GDM1 (cell line): ENCODE results near the gene BCL2.
"Not testable (repeated sequence)": the region's sequence is repeated elsewhere in the genome, so short reads cannot be mapped to it uniquely, and the experiment has no call there.

ENCODE experiments used
- DNase-seq: peaks from one replicate; lab custom pipeline; 2025; lab: John Stamatoyannopoulos, UW

The BCL2 gene

DNA sequence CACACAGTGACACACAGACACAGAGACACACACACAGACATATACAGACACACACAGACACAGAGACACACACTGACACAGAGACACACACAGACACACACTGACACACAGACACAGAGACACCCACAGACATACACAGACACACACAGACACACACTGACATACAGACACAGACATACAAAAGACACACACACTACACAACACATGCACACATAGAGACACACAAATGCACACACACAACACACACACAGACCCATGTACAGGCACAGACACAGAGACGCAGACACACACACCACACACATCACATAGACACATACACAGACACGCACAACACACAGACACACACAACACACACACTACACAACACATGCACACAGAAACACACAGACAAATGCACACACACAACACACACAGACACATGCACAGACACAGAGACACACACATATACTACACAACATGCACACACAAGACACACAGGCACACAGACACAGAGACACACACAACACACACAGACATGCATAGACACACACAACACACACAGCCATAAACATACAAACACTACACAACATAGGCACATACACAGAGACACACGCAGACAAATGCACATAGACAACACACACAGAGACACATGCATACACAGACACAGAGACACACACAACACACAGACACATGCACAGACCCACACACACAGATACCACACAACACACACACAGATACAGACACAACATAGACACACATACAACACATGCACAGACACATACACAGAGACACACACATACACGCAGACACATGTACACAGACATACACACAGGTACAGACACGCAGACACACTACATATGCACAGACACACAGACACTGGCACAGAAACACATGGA is 120.5 kb downstream of the BCL2 start:
- no peak for DNase-seq

- DNase-seq = no peak
Measured at GRCh38 chr18:63198098-63198760, 121.3 kb downstream of the BCL2 start.

GRCh38 chr18:63197246-63197869 is 122.2 kb downstream of the BCL2 start:
- DNase-seq = no peak

- DNase-seq = no peak
Measured at GRCh38 chr18:63195326-63196159, 124.0 kb downstream of the BCL2 start.

- DNase-seq = no peak
Measured at GRCh38 chr18:63192885-63193349, 126.7 kb downstream of the BCL2 start.

- DNase-seq = no peak
Measured at GRCh38 chr18:63192126-63192884, 127.3 kb downstream of the BCL2 start.

DNA sequence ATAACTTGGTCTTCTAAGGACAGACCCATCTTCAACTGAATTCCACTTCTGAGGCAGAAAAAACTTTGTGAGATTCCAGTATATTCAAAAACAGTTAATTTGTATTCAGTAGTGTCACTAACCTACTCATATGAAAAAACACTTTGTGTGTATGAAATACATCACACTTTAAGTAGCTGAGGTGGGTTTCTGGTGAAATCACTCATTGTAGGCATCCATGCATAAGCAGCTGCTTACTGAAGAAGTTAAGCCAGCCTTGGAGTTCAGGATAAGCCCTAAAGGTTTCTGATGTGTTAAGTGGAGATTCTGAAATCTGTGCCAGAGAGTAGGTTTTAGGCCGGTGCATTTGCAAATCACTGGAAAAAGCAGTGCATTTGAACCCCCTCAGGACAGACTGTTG is 128.2 kb downstream of the BCL2 start:
- no peak for DNase-seq

DNA sequence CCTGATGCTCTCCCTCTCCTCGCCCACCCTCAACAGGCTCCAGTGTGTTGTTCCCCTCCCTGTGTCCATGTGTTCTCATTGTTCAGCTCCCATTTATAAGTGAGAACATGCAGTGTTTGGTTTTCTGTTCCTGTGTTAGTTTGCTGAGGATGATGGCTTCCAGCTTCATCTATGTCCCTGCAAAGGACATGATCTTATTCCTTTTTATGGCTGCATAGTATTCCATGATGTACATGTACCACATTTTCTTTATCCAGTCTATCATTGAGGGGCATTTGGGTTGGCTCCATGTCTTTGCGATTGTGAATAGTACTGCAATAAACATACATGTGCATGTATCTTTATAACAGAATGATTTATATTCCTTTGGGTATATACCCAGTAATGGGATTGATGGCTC is 128.7 kb downstream of the BCL2 start:
- not testable (repeated sequence) for DNase-seq

- no peak for DNase-seq
Measured at GRCh38 chr18:63189817-63190216, 129.8 kb downstream of the BCL2 start.

DNA sequence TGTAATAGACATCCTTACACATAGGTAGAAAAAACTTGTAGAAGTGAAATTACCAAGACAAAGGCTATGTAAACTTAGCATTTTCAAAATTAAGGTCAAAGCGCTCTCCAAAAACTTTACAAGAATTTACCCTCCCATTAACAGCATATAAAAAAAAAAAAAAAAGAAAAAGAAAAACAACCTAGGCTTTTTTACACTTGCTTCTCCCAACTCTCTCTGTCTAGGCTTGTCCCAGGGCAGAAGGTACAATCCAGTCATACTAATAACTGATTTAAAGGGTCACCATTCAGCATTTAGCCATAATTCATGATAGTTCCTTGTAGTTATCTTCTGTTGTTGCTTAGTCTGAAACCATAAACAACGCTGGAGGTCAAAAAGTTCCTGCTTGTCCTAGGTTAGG is 130.5 kb downstream of the BCL2 start:
- no peak for DNase-seq

GRCh38 chr18:63187791-63188460 is 131.6 kb downstream of the BCL2 start:
- DNase-seq = no peak

DNA sequence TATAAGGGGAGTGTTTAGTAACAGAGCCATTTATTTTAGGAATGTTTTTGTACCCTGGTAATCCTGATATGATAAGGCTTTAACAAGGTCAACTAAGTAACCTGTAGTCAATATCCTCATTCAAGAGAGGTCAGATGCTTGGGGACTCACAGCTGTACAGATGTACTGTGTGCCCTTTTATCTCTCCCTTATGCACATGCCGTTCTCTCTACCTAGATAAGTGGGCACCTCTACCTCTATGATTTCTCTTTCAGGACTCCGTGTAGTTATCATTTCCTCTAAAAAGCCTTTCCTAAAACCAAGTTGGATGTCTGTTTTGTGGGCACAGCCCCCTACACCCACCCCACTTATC is 132.4 kb downstream of the BCL2 start:
- no peak for DNase-seq

GRCh38 chr18:63186520-63187222 is 132.9 kb downstream of the BCL2 start:
- no peak for DNase-seq

- no peak for DNase-seq
Measured at GRCh38 chr18:63185984-63186383, 133.6 kb downstream of the BCL2 start.

- no peak for DNase-seq
Measured at GRCh38 chr18:63183952-63184770, 135.4 kb downstream of the BCL2 start.

DNA sequence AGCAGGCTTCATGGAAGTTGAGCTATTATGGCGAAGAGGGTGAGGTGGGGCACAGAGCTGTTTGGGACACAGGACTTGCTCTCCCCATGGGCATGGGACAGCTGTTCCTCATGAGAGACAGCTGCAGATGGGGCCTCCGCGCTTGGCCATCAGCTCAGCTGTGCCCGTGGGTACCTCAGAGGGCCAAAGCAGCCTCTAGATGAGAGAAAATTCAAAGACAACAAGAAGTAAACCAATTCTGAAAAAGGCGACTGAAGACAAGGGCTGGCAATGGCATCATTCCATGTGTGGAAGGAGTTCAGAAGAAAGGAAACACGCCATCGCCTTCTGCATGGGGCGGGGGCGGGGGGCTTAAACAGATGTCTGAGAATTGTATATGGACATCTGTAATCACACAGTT is 136.2 kb downstream of the BCL2 start:
- DNase-seq = no peak

- DNase-seq = no peak
Measured at GRCh38 chr18:63182861-63183260, 136.7 kb downstream of the BCL2 start.

DNA sequence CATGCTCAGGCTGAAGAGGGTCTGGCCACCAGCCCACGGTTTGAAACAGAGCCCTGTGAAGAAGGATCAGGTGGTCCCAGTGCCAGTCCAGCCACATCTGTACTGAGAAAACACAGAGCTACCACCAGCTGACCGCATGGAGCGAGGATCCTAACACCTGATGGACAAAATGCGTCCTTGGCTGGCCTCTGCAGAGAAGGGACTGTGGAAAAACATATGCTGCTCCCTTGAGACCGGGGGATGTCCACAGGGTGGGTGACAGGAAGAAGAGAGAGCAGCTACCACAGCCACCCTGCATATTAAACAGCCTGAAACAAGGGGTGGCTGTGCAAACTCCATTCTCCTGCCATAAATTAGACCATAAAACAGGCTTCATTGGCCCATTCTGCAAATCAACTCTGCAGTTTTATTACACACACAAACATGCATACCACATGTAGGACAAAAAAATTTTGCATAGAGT is 137.2 kb downstream of the BCL2 start:
- DNase-seq = no peak

DNA sequence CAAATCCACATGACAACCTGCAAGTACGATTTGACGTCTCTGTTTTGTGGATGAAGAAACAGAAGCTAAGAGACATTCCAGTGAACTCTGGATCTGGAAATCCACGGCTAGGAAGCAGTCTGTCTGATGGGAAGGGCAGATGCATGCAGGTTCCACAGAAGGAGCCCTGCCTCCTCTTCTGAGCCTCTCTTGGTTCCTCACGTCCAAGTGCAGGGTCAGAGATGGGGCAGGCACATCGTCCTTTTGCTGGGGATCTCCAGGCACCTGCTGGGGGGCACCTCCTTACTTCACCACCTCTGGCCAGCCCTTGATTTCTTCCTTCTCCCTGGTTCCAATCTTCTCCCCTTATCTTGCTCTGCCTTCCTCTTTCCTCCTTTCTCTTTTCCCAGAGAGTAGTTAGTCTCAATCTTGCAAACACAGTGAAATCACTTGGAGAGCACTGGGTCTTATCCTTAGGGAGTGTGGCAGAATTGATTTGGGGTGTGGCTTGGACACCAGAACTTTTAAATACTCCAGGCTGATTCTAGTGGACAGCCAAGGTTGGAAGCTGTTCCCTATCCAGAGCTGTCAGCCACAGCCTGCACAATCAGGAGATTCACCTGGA is 137.8 kb downstream of the BCL2 start:
- no peak for DNase-seq
